Endometrial microvascular endothelial cells (primary cell): ENCODE data around the gene ADAMTS17. TPM values are rescaled to one million over a fixed set of nuclear protein-coding genes. Genes with fewer than 3 reads are reported as not detected.
"Not testable (repeated sequence)": the region's sequence is repeated elsewhere in the genome, so short reads cannot be mapped to it uniquely, and the experiment has no call there.

ENCODE experiments used
- in situ Hi-C: cut with HindIII; loops from 2 replicates; pipeline ENCODE4 v1.10.0; 2017; ENCODE audit warnings: low sequenced_read_pairs, low pct_unique_long_range_greater_than_20kb; ENCODE audit errors: inconsistent ontology term
- total RNA-seq: library from RNA; depleted of rRNA; stranded (reverse); fragments of >200 nt; gene quantifications from one replicate; pipeline ENCODE4 v1.2.3, GENCODE V29; 2015; ENCODE audit errors: inconsistent ontology term

Gene ADAMTS17
- total RNA-seq, 1 donor from 2014 or later: not detected

- in situ Hi-C loops: no loop called here
These were observed 355.3 kb downstream of the ADAMTS17 start for GRCh38 chr15:99986297-99987118.

DNA sequence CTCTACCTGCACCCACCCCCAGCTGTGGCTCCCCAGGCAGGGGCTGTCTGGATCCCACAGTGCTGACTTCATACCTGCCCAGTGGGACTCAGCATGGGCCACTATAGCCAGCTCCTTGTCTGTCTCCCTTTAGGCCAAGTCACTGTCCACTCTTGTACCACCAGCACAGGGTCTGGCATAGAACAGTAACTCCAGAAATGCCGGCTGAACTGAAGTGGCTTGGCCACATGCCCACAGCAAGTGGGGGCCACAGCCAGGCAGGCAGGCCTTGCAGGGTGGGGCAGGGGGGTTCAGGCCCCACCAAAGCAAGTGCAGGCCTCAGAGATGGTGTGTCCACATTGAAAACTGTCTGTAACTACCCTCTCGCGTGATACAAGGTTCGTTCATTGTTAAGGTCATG, 355.9 kb downstream of the ADAMTS17 start:
- in situ Hi-C loops: no loop called here

GRCh38 chr15:99984491-99985243, 357.1 kb downstream of the ADAMTS17 start:
- in situ Hi-C loops: no loop called here

DNA sequence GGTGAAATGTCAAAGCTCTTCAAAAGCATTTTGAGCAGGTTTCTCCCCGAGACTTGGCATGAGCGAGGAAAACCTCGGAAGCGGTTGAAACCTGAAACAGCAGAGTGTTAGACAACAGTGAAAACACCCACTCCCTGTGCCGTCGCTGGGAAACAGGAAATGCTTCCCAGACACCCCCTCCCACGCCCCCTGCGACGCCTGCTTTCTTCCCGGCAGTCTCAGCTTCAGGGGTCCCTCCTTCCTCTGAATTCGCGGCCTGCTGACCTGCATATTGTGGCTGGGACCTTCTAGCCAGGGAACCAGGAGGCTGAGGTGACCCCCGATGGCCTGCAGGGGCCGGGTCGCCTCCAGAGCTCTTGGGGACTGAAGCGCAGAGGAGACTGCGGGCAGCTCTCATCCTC, 357.9 kb downstream of the ADAMTS17 start:
- in situ Hi-C loops: no loop called here

DNA sequence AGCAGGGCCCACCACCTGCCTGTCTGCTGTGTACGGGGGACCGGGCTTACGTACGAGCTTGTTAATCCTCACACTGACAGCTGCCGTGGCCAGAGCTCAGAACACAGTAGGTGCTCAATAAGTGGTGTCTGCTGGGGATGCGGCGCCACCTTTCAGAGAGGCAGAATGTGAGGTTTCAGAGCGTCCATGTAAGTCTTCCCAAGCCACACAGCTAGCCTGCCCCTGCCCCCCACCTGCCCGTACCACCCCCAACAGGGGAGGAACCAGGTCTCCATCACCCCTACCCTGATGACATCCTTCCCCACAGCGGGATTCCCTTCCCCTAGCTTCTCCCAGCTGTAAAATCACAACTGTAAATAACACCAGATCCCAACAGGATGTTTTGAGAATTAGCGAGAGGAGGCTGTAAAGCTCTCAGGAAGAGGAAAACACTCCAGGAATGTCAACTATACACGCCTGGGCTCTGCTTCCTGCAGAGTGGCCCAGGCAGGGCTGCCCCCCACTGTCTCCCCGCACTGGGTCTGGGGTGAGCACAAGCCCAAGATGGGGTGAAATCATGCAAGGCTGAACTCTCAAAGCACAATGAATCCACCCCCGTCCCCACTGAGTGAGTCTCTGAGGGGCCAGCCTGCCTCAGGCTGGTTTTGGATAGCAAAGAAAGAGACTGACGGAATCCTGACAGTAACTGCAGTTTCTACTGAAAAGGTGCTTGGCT, 358.4 kb downstream of the ADAMTS17 start:
- in situ Hi-C loops: no loop called here

GRCh38 chr15:99982662-99983061, 359.1 kb downstream of the ADAMTS17 start:
- in situ Hi-C loops: no loop called here

GRCh38 chr15:99981839-99982658, 359.7 kb downstream of the ADAMTS17 start:
- in situ Hi-C loops: no loop called here

GRCh38 chr15:99981191-99981647, 360.6 kb downstream of the ADAMTS17 start:
- in situ Hi-C loops: no loop called here

GRCh38 chr15:99980752-99981151, 361.0 kb downstream of the ADAMTS17 start:
- in situ Hi-C loops: no loop called here

GRCh38 chr15:99979886-99980285, 361.9 kb downstream of the ADAMTS17 start:
- in situ Hi-C loops: not testable (repeated sequence)

GRCh38 chr15:99979371-99979770, 362.4 kb downstream of the ADAMTS17 start:
- in situ Hi-C loops: no loop called here

GRCh38 chr15:99978426-99978825, 363.3 kb downstream of the ADAMTS17 start:
- in situ Hi-C loops: no loop called here

GRCh38 chr15:99977929-99978328, 363.8 kb downstream of the ADAMTS17 start:
- in situ Hi-C loops: no loop called here

DNA sequence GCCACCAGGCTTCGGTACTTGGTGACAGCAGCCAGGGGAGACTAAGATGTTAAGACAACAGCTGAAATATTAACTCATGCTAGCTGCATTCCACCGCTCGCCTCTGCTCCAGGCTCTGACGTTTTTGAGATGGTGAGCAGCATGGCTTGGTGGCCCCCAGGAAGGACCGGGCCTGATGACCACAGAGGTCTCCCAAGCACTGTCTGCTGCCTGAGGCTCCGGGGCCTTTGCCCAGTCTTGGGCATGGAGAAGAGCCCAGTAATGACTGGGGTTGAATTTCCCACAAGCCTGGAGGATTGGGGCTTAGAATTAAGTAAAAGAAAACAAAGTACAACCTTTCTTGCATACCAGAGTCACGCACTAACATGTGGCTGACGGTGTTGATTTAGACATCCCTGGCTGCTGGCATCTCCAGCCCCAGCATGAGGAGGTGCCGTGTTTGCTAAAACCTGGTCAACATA, 364.9 kb downstream of the ADAMTS17 start:
- in situ Hi-C loops: no loop called here

- in situ Hi-C loops: no loop called here
These were observed 365.8 kb downstream of the ADAMTS17 start for GRCh38 chr15:99976000-99976399.

DNA sequence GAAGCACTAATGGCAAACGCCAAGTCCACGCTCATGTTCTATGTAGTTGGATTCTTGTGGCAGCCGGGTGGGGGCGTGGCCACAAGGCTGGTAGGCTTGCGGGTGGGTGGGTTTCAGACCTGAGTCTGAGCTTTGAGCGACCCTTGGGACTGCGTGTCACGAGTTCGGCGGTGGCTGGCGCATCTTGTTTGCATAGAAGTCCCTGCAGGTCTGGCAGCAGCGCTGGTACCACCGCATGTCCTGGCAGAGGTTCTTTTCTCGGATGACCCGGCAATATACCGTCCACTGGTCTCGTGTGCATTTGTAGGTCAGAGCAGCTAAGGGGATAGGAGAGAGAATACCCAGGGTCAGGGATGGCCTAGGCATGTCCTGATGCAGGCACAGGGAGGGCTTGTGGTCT, 367.5 kb downstream of the ADAMTS17 start:
- in situ Hi-C loops: no loop called here

- in situ Hi-C loops: no loop called here
These were observed 368.4 kb downstream of the ADAMTS17 start for GRCh38 chr15:99973351-99973750.

DNA sequence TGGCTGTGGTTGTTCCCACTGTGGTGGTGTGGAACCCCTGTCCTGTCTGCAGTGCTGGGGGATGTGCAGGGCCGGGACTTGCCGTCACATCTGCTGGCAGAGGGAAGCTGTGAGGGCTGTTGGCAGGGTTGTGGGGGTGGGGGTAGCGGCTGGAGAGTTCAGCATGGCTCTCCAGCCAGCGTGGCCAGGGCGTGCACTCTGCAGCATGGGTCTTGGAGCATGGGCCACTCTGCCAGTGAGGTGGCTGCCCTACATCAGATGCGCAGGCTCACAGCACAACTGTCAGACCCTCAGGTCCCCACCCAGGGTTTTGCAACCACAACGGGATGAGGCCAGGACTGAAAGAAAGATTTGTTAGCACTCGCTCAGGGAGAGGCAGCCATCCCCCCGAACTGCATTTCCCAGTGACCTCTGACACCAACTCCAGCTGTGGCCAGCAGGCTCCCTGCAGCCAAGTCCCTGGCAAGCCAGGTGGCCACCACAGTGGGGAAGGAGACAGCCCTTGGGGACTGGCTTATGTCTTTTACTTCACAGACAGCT, 370.8 kb downstream of the ADAMTS17 start:
- in situ Hi-C loops: no loop called here
